ENCODE data around the gene EPB41L2.

Gene EPB41L2

GRCh38 chr6:130908188-130908587 is 154.9 kb downstream of the EPB41L2 start:
- H3K27ac ChIP-seq (ENCODE audit: low read depth, low read length), result no peak overlapping the region
- no peak overlapping the region for H3K4me3 ChIP-seq (ENCODE audit: low read depth, low read length)
- H3K27me3 ChIP-seq (ENCODE audit: control insufficient read depth, insufficient read depth, low read length), result no peaks in the 10 kb centered on the region
- H3K4me1 ChIP-seq (ENCODE audit: control insufficient read depth, insufficient read depth, low read length), result peaks cover 3% of the 10 kb centered on the region; the same call in 1 of the 2 replicates
- no peak overlapping the region for H3K9ac ChIP-seq (ENCODE audit: low read length)
- H3K9me3 ChIP-seq (ENCODE audit: control insufficient read depth, insufficient read depth, low read depth, low read length), result no peaks in the 10 kb centered on the region
- H3K36me3 ChIP-seq (ENCODE audit: control insufficient read depth, insufficient read depth, low read length), result no peaks in the 10 kb centered on the region

GRCh38 chr6:130907687-130908086 is 155.4 kb downstream of the EPB41L2 start:
- Histone ChIP-seq H3K27me3 (ENCODE audit: control insufficient read depth, insufficient read depth, low read length) (no peaks in the 10 kb centered on the region), H3K27ac (ENCODE audit: low read depth, low read length) (no peak overlapping the region), H3K9me3 (ENCODE audit: control insufficient read depth, insufficient read depth, low read depth, low read length) (no peaks in the 10 kb centered on the region), H3K4me1 (ENCODE audit: control insufficient read depth, insufficient read depth, low read length) (peaks cover 3% of the 10 kb centered on the region; the same call in 1 of the 2 replicates), H3K9ac (ENCODE audit: low read length) (no peak overlapping the region), H3K4me3 (ENCODE audit: low read depth, low read length) (no peak overlapping the region), H3K36me3 (ENCODE audit: control insufficient read depth, insufficient read depth, low read length) (no peaks in the 10 kb centered on the region)

GRCh38 chr6:130906736-130907381 is 156.2 kb downstream of the EPB41L2 start:
- no peak overlapping the region for H3K9ac ChIP-seq (ENCODE audit: low read length)
- no peak overlapping the region for H3K27ac ChIP-seq (ENCODE audit: low read depth, low read length)

DNA sequence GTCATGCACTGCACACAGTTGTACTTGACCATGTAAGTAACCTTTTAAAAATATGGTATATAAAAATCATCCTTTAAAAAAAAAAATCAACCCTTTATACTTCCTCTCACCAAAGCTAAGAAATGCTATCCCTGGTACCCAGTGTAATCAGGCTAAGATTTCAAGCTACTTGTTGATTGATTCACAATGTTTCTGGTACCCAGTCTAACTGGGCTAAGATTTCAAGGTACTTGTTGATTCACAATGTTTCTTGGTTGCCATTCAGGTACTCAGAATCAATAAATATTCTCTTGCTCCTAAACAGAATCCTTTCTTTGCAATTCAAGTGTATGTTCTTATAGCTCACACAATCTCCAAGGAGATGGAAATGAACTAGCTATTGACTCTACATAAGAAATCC is 159.4 kb downstream of the EPB41L2 start:
- Histone ChIP-seq H3K9me3 (ENCODE audit: control insufficient read depth, insufficient read depth, low read depth, low read length) (no peaks in the 10 kb centered on the region), H3K9ac (ENCODE audit: low read length) (no peak overlapping the region), H3K36me3 (ENCODE audit: control insufficient read depth, insufficient read depth, low read length) (peaks cover 14% of the 10 kb centered on the region), H3K27me3 (ENCODE audit: control insufficient read depth, insufficient read depth, low read length) (no peaks in the 10 kb centered on the region), H3K4me3 (ENCODE audit: low read depth, low read length) (no peak overlapping the region), H3K4me1 (ENCODE audit: control insufficient read depth, insufficient read depth, low read length) (peaks cover 5% of the 10 kb centered on the region; the same call in 1 of the 2 replicates), H3K27ac (ENCODE audit: low read depth, low read length) (no peak overlapping the region)

More at GRCh38 chr6:130906736-130907381, 156.2 kb downstream of the EPB41L2 start:
- Histone ChIP-seq H3K27me3 (ENCODE audit: control insufficient read depth, insufficient read depth, low read length) (no peaks in the 10 kb centered on the region), H3K4me1 (ENCODE audit: control insufficient read depth, insufficient read depth, low read length) (peaks cover 5% of the 10 kb centered on the region; the same call in 1 of the 2 replicates), H3K9me3 (ENCODE audit: control insufficient read depth, insufficient read depth, low read depth, low read length) (no peaks in the 10 kb centered on the region), H3K36me3 (ENCODE audit: control insufficient read depth, insufficient read depth, low read length) (no peaks in the 10 kb centered on the region), H3K4me3 (ENCODE audit: low read depth, low read length) (no peak overlapping the region)

DNA sequence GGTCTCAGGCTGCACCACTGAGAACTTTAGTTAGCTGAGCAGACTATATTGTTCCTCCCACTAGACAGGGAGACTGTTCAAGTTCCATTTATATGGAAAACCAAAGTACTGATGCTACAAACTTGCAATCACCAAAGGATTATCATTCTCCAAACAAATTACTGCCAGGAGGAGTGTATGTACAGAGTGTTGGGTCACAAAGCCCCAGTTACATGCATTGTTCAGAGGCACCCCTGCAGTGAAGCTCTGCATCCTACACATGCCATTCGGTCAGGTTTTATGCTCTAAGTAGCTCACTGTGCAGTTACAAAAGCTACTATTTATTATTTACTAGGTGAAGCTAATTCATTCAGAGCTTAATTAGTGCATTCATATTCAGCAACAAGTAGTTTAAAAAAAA is 160.0 kb downstream of the EPB41L2 start:
- no peak overlapping the region for H3K9ac ChIP-seq (ENCODE audit: low read length)
- H3K4me3 ChIP-seq (ENCODE audit: low read depth, low read length), result no peak overlapping the region
- H3K9me3 ChIP-seq (ENCODE audit: control insufficient read depth, insufficient read depth, low read depth, low read length), result no peaks in the 10 kb centered on the region
- H3K27me3 ChIP-seq (ENCODE audit: control insufficient read depth, insufficient read depth, low read length), result no peaks in the 10 kb centered on the region
- H3K27ac ChIP-seq (ENCODE audit: low read depth, low read length), result no peak overlapping the region
- H3K4me1 ChIP-seq (ENCODE audit: control insufficient read depth, insufficient read depth, low read length), result peaks cover 5% of the 10 kb centered on the region; the same call in 1 of the 2 replicates
- H3K36me3 ChIP-seq (ENCODE audit: control insufficient read depth, insufficient read depth, low read length), result peaks cover 14% of the 10 kb centered on the region

- H3K4me1 ChIP-seq (ENCODE audit: control insufficient read depth, insufficient read depth, low read length), result peaks cover 5% of the 10 kb centered on the region; the same call in 1 of the 2 replicates
- H3K27ac ChIP-seq (ENCODE audit: low read depth, low read length), result no peak overlapping the region
- no peak overlapping the region for H3K9ac ChIP-seq (ENCODE audit: low read length)
- H3K36me3 ChIP-seq (ENCODE audit: control insufficient read depth, insufficient read depth, low read length), result peaks cover 14% of the 10 kb centered on the region
- no peaks in the 10 kb centered on the region for H3K27me3 ChIP-seq (ENCODE audit: control insufficient read depth, insufficient read depth, low read length)
- H3K4me3 ChIP-seq (ENCODE audit: low read depth, low read length), result no peak overlapping the region
- H3K9me3 ChIP-seq (ENCODE audit: control insufficient read depth, insufficient read depth, low read depth, low read length), result no peaks in the 10 kb centered on the region
Observed at GRCh38 chr6:130900913-130901312, 162.1 kb downstream of the EPB41L2 start.

- H3K4me3 ChIP-seq (ENCODE audit: low read depth, low read length), result no peak overlapping the region
- H3K36me3 ChIP-seq (ENCODE audit: control insufficient read depth, insufficient read depth, low read length), result peaks cover 34% of the 10 kb centered on the region
- no peaks in the 10 kb centered on the region for H3K4me1 ChIP-seq (ENCODE audit: control insufficient read depth, insufficient read depth, low read length)
- H3K27me3 ChIP-seq (ENCODE audit: control insufficient read depth, insufficient read depth, low read length), result no peaks in the 10 kb centered on the region
- no peaks in the 10 kb centered on the region for H3K9me3 ChIP-seq (ENCODE audit: control insufficient read depth, insufficient read depth, low read depth, low read length)
- H3K27ac ChIP-seq (ENCODE audit: low read depth, low read length), result no peak overlapping the region
- H3K9ac ChIP-seq (ENCODE audit: low read length), result no peak overlapping the region
Observed at GRCh38 chr6:130896249-130896648, 166.8 kb downstream of the EPB41L2 start.

GRCh38 chr6:130895516-130895915 is 167.5 kb downstream of the EPB41L2 start:
- H3K27ac ChIP-seq (ENCODE audit: low read depth, low read length), result no peak overlapping the region
- H3K9ac ChIP-seq (ENCODE audit: low read length), result no peak overlapping the region
- H3K9me3 ChIP-seq (ENCODE audit: control insufficient read depth, insufficient read depth, low read depth, low read length), result no peaks in the 10 kb centered on the region
- no peaks in the 10 kb centered on the region for H3K27me3 ChIP-seq (ENCODE audit: control insufficient read depth, insufficient read depth, low read length)
- peaks cover 30% of the 10 kb centered on the region for H3K36me3 ChIP-seq (ENCODE audit: control insufficient read depth, insufficient read depth, low read length)
- no peaks in the 10 kb centered on the region for H3K4me1 ChIP-seq (ENCODE audit: control insufficient read depth, insufficient read depth, low read length)
- H3K4me3 ChIP-seq (ENCODE audit: low read depth, low read length), result no peak overlapping the region

GRCh38 chr6:130893766-130894165 is 169.3 kb downstream of the EPB41L2 start:
- no peak overlapping the region for H3K9ac ChIP-seq (ENCODE audit: low read length)
- no peaks in the 10 kb centered on the region for H3K27me3 ChIP-seq (ENCODE audit: control insufficient read depth, insufficient read depth, low read length)
- H3K4me3 ChIP-seq (ENCODE audit: low read depth, low read length), result no peak overlapping the region
- no peak overlapping the region for H3K27ac ChIP-seq (ENCODE audit: low read depth, low read length)
- peaks cover 29% of the 10 kb centered on the region for H3K36me3 ChIP-seq (ENCODE audit: control insufficient read depth, insufficient read depth, low read length)
- H3K4me1 ChIP-seq (ENCODE audit: control insufficient read depth, insufficient read depth, low read length), result no peaks in the 10 kb centered on the region
- no peaks in the 10 kb centered on the region for H3K9me3 ChIP-seq (ENCODE audit: control insufficient read depth, insufficient read depth, low read depth, low read length)

DNA sequence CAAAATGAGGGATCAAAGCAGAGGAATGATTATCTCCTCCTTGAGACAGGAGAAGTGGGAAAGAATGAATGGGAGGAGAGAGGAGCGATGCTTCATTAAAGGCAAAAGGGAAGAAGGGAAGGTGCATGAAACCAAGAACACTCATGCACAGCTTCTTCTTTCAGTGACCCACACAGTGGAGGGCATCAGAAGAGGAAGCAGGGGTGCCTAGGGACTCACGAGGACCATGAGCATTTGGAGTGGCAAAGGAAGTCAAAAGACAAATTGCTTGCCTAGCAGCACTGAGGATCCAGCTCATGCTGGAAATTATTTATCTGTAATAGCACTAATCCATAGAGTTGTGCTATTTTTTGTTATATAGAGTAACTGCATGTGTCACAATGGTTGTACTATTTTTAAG is 169.8 kb downstream of the EPB41L2 start:
- no peaks in the 10 kb centered on the region for H3K27me3 ChIP-seq (ENCODE audit: control insufficient read depth, insufficient read depth, low read length)
- H3K9me3 ChIP-seq (ENCODE audit: control insufficient read depth, insufficient read depth, low read depth, low read length), result no peaks in the 10 kb centered on the region
- no peaks in the 10 kb centered on the region for H3K4me1 ChIP-seq (ENCODE audit: control insufficient read depth, insufficient read depth, low read length)
- H3K27ac ChIP-seq (ENCODE audit: low read depth, low read length), result no peak overlapping the region
- no peak overlapping the region for H3K4me3 ChIP-seq (ENCODE audit: low read depth, low read length)
- no peak overlapping the region for H3K9ac ChIP-seq (ENCODE audit: low read length)
- H3K36me3 ChIP-seq (ENCODE audit: control insufficient read depth, insufficient read depth, low read length), result peaks cover 29% of the 10 kb centered on the region

DNA sequence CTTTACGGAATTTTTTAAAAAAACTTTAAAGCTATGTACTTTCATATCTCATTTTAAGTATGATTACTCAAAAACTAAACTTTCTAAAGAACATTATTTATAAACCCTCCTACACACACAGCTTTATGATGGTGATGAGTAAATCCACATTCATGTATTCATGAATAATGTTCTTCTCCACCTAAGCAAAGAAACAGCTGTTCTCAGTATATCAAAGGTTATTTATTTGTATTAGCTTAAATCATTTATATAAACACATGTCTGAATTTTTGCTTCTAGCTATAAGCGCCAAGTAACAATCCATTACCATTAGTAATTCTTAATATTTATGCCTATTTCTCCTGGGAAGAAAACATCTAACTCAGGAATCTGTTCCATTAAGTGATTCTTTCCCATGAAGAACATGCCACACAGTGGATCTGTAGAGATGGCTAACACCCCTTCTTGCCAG is 172.5 kb downstream of the EPB41L2 start:
- Histone ChIP-seq H3K4me3 (ENCODE audit: low read depth, low read length) (no peak overlapping the region), H3K4me1 (ENCODE audit: control insufficient read depth, insufficient read depth, low read length) (no peaks in the 10 kb centered on the region)

More for the DNA sequence above, 172.5 kb downstream of the EPB41L2 start:
- Histone ChIP-seq H3K9me3 (ENCODE audit: control insufficient read depth, insufficient read depth, low read depth, low read length) (no peaks in the 10 kb centered on the region), H3K27ac (ENCODE audit: low read depth, low read length) (no peak overlapping the region), H3K9ac (ENCODE audit: low read length) (no peak overlapping the region), H3K36me3 (ENCODE audit: control insufficient read depth, insufficient read depth, low read length) (peaks cover 29% of the 10 kb centered on the region), H3K27me3 (ENCODE audit: control insufficient read depth, insufficient read depth, low read length) (no peaks in the 10 kb centered on the region)
